Dermis blood vessel endothelial cell (primary cell): Measurements from ENCODE around the gene GINS2. TPM values are rescaled to one million over a fixed set of nuclear protein-coding genes. Genes with fewer than 3 reads are reported as not detected.
A peak's percentile ranks its signal among the peaks of the same experiment; 100 is the strongest.

Source experiments
- DNase-seq: peaks from one replicate; pipeline ENCODE4 v3.0.0; 2010
- total RNA-seq: library from RNA; depleted of rRNA; stranded (reverse); fragments of >200 nt; gene quantifications from 2 replicates; pipeline ENCODE4 v1.2.3, GENCODE V29; 2014

The GINS2 gene
- total RNA-seq, 1 donor from 2014 or later: 6.6 TPM

DNA sequence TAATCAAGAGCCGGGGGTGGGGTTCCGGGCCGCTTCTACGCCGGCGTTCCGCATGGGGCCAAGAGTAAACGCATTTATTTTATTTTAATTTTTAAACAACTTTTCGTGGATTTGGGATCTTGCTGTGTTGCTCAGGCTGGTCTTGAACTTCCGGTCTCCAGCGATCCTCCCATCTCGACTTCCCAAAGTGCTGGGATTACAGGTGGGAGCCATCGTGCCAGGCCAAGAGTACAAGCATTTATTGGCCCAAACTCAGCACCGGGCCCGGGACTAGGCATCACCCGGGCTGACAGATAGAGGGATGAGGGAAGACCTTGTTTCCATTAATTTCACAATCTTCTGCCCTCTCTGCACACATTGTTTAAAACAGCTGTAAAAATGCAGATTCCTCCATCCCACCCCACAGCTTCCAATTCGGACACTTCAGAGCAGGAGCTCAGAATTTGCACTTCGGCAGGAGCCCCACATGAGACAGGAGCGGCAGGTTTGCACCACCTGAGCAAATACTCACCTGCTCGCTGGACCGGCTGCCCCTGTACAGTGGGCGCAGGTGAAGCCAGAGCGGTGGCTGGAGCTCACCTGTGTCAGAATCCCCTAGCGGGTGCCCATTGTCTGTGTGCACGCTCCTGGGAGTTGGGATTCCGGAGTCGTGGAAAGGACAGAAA, 663 bp upstream of the GINS2 start:
- DNase-seq: no peak

DNA sequence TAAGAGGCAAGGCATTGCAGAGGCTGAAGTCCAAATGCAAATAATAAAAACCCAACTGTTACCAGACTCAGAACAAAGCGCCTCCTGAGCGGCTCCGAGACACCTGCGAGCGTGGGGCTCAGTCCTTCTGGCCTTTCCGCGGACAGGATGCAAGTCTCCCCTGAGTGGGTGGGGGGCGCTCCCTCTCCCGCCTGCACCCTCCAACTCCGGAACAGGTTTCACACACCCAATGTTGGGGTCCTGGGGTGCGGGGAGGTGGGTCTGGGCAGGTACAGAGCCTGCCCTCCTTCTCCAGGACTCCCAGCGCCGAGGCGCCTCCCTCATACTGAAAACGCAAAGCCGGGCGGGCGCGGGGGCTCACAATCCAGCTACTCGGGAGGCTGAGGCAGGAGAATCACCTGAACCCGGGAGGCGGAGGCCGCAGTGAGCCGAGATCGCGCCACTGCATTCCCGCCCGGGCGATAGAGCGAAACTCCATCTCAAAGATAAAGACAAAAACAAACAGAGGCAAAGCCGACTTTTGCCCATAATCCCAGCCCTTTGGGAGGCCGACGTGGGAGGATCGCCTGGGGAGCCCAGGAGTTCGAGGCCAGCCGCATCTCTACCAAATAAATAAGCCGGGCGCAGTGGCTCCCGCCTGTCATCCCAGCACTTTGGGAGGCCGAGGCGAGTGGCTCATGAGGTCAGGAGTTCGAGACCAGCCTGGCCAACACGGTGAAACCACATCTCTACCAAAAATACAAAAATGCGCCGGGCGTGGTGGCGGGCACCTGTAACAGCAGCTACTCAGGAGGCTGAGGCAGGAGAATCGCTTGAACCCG, 893 bp downstream of the GINS2 start:
- no peak for DNase-seq

DNA sequence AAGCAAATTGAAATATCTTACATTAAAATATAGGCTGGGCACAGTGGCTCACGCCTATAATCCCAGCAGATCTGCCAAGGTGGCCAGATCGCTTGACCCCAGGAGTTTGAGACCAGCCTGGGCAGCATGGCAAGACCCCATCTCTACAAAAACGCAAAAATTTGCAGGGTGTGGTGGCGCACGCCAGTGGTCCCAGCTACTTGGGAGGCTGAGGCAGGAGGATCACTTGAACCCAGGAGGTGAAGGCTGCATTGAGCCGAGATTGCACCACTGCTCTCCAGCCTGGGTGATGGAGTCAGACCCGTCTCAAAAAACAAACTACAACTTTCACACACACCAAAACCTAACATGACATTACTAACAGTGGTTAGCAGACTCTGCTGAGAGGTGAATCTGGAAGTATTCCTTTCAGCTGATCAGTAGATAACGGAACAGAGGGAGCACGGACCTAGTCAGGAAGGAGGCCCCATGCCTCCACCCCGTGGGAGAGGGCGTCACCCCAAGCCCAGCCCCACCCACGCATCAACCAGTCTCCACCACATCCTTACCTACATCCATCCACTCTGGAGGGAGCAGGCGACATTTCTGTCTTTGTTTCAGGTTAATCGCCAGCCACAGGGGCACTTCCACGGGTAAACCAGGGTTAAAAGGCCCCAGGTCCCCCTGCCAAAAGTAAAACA, 1.7 kb downstream of the GINS2 start:
- no peak for DNase-seq

DNA sequence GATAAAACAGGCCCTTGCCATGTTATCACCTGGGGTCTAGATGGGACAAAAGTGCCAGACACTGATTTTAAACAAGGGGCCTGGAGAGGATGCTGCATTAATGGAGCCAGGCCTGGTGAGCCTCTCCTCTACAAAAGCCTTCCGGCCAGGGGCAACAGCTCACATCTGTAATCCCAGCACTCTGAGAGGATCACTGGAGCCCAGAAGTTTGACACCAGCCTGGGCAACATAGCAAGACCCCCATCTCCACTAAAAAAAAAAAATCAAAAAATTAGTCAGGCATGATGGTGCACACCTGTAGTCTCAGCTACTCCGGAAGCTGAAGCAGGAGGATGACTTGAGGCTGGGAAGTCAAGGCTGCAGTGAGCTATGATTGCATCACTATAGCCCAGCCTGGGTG, 3.5 kb downstream of the GINS2 start:
- DNase-seq: no peak

DNA sequence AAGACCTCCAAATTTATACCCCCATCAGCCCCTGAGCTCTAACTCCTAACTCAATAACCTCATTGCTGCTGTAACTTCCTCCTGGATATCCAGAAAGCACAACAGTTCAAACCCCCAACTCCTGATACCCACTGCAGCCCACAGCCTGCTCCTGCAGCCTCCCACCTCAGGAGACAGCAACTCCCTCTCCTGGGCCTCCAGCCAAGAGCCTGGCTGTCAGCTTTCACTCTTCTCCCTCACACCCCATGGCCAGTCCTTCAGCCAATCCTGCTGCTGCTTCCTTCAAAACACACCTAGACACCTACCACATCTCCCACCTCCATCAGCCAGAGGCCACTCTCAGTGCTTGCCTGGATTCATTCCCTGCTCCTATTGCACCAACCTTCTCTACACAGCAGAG, 5.4 kb downstream of the GINS2 start:
- DNase-seq: no peak

DNA sequence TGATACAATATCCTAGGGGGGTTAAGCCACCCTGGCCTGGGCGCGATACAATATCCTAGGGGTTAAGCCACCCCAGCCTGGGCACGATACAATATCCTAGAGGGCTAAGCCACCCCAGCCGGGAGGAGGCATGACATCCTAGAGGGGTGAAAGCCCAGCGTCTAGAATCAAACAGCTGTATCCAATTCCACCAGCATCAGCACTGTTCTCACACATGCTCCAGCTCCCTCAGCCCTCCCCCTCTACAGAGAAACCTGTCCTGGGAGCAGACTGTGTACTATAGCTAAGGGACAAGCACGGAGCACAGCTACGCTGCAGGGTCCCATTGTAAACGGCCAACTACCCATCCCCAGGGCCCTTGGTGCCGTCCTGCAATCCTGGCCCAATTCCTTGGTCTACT, 6.2 kb downstream of the GINS2 start:
- no peak for DNase-seq

DNA sequence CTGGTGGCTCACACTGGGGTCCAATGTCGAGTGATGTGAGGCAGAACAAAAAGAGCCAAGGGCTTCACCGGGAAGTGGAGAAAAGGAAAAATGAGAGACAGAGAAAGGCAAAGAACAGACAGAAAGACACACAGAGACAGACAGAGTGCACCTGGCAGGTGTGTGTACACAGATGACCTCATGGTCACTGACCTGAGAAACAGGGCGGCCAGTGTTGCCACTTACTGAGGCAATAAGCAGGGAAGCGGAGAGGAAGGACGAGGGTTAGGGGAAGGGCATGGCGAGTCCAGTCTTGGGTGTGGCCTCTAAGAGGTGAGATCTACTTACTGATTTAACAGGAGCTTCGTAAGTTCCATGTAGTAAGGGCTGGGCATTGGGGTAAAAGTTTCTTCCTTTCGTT, 7.5 kb downstream of the GINS2 start:
- no peak for DNase-seq

DNA sequence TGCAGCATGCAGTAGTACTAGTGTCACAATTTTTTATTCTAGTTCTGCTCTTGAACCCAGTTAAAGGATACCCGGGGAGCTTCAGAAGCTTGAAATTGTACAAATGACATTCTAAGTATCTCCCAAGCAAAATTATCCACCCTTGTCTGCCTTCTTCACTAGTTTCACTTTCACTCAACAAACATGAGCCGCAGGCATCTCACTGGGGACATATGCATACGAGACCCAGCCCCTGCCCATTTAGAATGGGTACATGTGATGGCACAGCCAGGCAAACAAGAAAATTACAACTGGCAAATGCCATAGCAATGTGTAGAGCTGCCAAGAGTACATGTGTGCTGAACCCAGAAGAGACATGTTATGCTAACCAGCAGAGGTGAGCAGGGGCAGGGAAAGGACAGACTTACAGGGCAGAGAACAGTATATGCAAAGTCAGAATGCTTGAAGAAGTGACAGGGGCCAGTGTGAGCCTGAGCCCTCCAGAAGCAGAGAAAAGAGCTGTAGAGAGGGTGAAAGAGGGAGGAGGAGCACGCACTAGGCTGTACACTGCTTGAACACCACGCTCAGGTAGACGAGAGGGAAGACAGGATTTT, 8.3 kb downstream of the GINS2 start:
- no peak for DNase-seq

DNA sequence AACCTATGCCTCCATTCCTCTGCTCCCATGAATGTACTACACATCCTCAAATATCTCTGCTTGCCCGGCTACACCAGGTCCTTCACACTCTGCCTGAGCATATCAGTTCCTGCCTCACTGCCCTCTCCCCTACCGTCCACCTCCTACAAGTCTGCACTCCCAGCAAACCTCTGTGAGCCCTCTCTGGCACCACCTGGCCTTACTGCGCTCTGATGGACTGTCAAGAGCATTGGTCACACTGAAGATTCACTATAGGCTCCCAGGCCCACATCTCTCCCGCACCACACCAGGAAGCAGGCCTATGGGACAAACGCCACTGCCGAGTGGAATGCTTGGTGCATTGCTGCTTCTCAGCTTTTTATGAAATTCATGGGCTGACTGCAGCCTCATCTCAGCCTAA, 8.9 kb downstream of the GINS2 start:
- DNase-seq: no peak

DNA sequence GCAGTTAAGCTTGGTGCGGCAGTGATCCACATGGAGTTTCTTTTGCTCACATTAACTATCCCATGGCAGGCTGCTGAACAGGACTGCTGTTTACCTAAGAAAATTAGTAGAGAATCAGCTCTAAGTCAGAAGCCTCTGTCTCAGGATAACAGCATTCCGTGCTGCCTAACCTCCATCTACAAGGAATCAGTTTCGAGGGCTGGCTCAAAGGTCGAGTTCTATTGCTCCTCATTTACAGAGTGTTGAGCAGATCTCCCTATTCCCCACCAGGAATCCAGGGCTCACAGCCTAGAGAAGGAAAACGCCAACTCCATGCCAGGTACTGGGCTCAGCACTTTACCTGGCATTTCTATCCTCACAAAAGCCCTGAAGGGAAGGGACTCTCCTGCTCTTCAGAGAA, 9.9 kb downstream of the GINS2 start:
- DNase-seq: no peak

DNA sequence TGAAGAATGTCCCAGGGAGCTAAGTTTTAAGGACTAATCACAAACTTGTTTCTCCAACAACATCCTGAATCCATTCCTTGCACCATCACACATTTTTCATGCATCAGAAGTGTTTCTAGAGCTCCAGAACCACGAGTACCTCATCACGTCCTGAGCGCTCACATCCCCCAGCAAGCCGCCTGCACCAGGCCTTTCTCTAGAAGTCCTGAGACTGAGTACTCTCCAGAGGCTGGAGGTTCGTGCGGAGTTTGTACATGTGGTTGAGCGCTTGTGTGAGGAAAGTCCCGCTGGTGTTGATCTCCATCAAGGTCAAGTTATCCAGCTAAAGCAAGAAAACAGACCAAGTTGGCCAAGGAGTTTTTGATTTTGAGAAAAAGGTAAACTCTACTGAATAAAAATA, 10.7 kb downstream of the GINS2 start:
- DNase-seq: no peak

DNA sequence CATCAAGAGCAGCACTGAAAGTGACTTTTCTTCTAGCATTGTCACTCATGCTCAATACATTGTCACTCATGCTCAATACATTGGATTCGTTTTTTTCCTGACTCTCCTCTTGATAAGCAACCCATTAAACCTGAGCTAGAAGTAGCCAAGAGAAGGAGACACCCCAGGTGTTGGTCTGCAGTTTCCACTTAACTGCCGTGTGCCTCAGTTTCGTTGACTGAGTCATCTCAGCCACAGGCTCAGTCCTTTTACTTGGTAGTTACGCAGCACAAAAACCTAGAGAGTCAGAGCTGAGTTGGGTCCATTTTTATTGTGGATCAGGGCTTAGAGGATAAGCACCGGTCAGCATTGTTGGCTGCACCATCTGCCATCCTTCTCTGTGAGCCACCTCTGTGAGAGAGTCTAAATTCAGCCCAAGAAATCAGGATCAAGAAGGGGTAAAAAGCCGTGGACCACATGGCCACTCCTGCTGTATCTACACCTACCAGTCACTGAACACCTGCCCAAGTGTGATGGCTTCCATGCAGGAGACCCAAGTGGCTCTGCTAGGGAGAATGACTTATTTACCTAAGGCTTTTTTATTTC, 11.3 kb downstream of the GINS2 start:
- DNase-seq: no peak

DNA sequence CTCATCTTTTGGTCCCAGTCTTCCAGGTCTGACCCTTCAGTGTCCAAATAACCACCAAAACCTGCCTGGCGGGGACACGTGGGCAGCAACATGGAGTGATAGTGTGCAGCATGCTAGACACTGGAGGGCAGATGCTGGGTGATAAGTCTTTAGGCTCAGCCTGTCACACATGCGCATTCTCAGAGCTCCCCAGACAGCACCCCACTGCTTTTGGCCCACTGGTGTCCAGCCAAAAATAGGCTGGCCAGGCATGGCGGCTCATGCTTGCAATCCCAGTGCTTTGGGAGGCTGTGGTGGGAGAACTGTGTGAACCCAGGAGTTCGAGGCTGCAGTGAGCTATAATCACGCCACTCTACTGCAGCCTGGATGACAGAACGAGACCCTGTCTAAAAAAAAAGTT, 12.3 kb downstream of the GINS2 start:
- no peak for DNase-seq

DNA sequence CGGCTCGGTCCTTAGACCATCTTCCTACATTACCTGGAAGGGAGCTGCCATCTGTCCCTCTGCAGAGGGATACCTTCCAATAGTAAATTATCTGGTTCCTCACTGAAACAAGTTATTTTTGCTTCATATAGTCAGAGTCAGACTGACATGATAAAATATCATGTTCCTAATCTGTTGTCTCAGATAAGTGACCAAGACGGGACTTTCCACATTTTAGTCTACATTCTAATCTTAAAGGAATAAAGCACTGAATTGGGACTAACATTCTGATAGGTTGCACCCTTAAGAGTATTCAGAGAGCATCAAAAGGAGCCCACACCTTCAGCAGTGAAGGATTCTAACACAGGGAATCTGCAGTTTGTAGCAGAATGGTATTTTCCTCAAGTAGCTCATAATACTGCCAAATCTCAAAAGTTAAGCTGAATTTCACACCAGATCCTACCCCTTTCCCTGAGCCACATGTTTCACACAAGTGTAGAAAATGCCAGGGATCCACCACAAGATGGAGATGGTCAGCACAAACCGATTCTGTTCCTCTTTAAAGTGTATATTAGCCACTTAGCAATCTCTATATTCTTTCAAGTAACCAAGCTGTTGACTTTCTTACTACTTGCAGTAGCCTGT, 13.4 kb downstream of the GINS2 start:
- peak; percentile 60 for DNase-seq

DNA sequence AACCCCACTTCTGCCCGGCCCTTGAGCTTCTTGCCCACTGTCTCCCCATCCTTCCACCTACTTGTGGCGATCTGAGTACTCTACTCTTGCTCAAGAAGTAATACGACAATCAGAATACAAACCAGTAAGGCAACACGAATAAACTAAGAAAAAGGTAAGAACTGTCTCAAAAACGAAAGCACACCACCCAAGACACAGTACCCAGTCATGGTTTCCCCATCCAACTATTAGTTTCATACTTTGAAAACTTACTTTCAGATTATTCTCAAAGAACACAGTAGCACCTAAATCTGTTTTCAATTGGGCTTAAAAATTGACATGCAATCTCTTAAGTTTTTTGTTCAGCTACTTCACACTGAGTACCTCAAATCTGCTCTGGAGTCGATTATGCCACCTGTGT, 13.9 kb downstream of the GINS2 start:
- DNase-seq: no peak

DNA sequence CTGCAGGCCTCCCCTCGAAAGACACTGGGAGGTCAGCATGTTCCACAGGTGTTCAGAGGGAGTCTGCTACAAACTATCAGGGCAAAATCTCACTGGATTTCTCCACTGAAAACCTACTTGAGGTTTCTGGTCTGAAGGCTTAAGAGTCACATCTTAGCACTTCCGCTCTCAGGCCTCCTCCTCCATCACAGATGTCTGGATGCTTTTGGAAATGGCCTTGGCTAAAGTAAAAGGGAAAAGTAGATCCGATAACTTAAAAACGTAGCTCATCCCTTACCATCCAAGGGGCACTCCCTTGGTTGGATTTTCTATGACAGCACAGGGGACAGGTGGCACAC, 14.4 kb downstream of the GINS2 start:
- DNase-seq: no peak

DNA sequence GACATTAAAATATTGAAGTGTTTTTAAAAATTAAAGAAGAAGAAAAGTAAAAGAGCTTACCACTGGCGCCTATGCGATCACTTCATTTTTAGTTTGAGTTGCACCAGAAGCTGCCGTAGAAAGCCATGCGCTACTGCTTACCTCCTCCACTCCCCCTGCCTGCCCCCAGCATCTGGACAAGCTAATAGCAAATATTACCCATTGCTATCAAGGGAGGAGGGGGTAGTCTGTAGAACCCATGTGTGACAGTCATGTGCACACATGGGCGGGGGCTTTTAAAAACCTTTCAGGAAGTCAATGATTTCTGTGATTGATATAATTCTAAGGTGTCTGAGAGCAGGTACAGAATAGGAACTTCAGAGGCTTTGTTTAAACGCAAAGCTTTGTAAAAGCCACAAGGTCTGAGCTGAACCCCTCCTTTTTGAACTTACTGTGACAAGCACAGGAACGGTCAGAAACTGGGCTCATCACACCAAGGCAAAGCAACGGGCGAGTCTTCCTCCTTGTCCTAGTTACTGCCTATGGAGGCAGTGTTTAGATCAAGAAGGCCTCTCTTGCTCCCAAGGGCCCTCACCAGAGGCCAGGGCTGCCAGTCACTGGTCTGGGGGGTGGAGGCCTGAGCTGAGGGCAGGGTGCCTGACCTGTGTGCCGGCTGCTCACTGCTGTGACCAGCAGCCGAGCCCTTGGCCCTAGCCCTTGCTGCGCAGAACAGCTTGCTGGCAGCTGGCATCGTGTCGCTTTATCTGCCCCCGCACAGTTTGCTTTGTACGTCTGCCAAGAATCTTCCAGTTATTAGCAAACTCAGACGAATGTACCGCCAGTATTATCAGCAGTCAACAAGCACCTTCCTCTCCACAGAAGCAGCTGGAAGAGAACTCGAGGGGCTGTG, 15.0 kb downstream of the GINS2 start:
- peak; percentile 76 for DNase-seq

DNA sequence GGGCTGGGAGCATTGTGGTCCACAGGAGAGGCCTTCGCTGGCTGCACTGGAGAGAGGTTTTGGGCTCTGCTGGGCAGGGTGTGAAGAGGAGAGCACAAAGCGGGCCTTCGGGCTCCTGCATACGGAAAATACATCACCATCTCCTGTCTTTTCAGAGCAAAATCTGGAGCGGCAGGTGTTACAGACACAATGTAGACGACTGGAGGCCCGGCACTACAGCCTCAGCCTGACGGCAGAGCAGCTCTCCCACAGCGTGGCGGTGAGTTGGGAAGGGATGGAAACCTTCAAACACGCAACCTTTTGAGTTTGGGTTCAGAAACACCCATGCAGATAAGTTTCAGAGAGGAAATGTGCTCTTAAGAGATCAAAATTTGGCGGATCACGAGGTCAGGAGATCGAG, 17.9 kb downstream of the GINS2 start:
- DNase-seq: no peak

DNA sequence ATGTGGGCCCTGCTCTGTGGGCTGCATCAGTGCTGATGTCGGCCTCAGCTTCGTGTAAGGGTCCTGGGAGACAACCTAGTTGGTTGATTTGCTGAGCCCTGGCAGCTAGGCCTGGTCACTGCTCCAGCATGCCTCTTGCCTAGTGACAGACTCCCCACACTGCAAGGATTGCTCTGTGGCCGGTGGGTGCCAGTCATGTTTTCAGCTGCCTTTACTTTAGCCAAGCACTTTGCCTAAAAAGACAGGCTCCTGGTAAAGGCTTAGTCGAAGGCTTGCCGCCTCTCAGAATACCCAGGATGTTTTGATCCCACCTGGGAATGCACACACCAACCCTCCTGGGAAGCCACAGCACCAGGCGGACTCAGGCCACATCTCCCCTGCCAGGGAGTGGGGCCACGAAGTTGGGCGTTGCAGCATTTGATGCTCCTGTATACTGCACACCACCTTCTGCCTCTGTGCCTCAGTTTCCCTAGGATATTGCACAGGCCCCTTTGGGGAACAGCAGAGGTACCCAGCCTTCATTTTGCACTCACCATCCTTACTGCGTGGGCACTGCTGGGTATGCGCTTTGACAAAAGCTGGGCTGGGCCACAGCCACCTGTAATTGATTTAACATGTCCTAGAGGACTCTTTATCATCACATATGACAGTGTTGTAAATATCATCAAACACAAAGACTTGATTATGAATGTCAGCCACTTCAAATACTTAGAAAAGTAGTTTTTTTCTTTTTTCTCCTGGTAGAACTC, 19.9 kb downstream of the GINS2 start:
- no peak for DNase-seq

DNA sequence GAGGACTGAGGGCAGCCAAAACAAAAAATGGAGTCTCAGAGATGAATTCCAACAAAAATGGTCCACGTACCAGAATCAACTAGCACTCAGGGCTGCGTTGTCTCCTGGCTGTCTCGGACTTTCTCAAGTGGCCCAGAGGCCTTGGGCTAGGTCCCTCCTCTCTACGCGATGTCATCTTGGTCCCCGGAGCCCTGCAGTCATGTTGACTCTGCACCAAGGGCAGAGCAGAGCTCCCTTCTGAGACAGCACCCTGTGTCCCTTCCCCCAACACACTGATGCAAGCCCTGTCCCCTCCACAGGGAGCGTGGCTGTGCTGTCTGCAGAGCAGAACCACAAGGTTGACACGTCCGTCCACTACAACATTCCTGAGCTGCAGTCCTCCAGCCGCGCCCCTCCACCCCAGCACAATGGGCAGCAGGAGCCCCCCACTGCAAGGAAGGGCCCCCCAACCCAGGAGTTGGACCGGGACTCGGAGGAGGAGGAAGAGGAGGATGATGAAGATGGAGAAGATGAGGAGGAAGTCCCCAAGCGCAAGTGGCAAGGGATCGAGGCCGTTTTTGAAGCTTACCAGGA, 20.8 kb downstream of the GINS2 start:
- DNase-seq: no peak

DNA sequence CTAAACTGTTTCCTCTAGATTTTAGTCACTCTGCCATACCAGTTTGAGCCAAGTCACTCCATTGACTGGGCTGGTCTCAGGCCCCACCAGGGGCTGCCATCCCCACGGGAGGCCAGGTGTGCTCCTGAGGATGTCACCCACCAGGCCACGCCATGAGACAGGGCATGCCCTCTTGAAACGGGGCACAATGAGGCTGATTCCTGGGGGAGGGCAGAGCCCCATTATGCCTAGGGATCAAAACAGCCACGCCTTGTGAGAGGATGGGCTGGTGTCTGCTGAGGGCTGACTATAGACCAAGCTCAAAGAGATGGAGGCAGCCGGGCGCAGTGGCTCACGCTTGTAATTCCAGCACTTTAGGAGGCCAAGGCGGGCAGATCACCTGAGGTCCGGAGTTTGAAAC, 21.5 kb downstream of the GINS2 start:
- no peak for DNase-seq
